A673 (cell line): Measurements from ENCODE around the gene ADRA1B.

Source experiments
- EZH2 ChIP-seq: fragments of 200-600 bp; sonication (generic); IDR thresholded peaks from 2 replicates; pipeline ENCODE4 v1.6.1; 2017; ENCODE audit warnings: borderline replicate concordance, low read depth, mild to moderate bottlenecking, mixed read lengths, antibody characterized with exemption, low read length; ENCODE audit not compliant: poor library complexity, severe bottlenecking
- TF ChIP-seq, protein P1 (sequence below): fragments of 300-800, 200-600 bp; sonication (generic); conservative IDR thresholded peaks from 2 replicates; pipeline ENCODE4 v1.5.1; 2017; ENCODE audit warnings: low read depth, mild to moderate bottlenecking, antibody characterized with exemption, low read length, moderate library complexity, mixed read lengths

DNA sequence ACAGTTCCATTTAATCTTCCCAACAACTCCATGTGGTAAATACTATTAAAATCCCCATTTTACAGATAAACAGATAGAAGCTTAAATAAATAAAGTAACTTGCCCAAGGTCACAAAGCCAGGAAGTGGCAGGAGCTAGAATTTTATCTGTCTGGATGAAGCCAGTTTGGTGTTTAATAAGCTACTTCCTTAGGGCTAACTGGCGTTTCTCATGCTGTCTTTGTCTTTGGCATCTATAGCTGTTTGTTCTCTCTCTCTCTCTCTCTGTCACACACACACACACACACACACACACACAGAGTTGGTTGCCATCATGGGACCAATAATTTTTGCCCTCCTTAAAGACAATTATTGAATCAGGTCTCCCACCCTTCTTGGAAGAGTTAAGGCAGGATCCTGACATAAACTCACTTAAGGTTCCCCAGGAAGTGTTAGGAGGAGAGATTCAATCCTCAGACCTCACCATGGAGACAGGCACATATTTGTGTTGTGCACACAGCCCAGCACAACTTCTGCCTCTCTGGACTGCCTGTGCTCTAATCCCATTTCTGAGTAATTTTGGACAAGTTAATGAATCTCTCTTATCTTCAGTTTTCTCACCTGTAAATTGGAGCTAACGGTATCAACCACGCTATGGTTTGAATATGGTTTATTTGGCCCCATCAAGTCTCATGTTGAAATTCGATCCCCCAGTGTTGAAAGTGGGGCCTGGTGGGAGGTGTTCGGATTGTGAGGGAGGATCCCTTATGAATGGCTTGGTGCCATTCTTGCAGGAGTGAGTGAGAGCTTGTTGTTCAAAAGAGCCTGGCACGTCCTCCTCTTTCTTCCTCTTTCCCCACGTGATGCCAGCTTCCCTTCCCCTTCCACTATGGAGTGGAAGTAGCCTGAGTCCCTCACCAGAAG is 8.3 kb upstream of the ADRA1B start:
- TF ChIP-seq, protein P1, sequence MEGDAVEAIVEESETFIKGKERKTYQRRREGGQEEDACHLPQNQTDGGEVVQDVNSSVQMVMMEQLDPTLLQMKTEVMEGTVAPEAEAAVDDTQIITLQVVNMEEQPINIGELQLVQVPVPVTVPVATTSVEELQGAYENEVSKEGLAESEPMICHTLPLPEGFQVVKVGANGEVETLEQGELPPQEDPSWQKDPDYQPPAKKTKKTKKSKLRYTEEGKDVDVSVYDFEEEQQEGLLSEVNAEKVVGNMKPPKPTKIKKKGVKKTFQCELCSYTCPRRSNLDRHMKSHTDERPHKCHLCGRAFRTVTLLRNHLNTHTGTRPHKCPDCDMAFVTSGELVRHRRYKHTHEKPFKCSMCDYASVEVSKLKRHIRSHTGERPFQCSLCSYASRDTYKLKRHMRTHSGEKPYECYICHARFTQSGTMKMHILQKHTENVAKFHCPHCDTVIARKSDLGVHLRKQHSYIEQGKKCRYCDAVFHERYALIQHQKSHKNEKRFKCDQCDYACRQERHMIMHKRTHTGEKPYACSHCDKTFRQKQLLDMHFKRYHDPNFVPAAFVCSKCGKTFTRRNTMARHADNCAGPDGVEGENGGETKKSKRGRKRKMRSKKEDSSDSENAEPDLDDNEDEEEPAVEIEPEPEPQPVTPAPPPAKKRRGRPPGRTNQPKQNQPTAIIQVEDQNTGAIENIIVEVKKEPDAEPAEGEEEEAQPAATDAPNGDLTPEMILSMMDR: no peak
- TF ChIP-seq EZH2: no peak
